H1 (cell line): Measurements from ENCODE around the gene ADGRB2. TPM values are rescaled to one million over a fixed set of nuclear protein-coding genes. Genes with fewer than 3 reads are reported as not detected.

Experiments
- CBX5 ChIP-seq: fragments of 300-800, 300-1000 bp; sonication (generic); IDR thresholded peaks from 2 replicates; pipeline ENCODE4 v1.7.1; 2016; ENCODE audit warnings: antibody characterized with exemption, low read length, low read depth
- CBX8 ChIP-seq: fragments of 300-800, 300-1000 bp; sonication (generic); IDR thresholded peaks from 2 replicates; pipeline ENCODE4 v1.7.1; 2016; ENCODE audit warnings: low read depth, low read length, borderline replicate concordance
- CHD7 ChIP-seq: fragments of 300-600 bp; sonication (generic); IDR thresholded peaks from 2 replicates; pipeline ENCODE4 v1.7.1; 2012; ENCODE audit warnings: low read length, moderate library complexity, mild to moderate bottlenecking, inconsistent platforms; ENCODE audit not compliant: insufficient replicate concordance
- EP300 ChIP-seq, 2 experiments: IDR thresholded peaks; 1 replicate in 1 of 2; 2 replicates in 1 of 2; pipeline ENCODE4 v1.6.1; 2011 to 2012; ENCODE audit warnings: low read depth in 2 of 2, low read length in 2 of 2, mild to moderate bottlenecking in 2 of 2, borderline replicate concordance in 1 of 2, inconsistent platforms in 1 of 2, moderate library complexity in 1 of 2
- GTF2F1 ChIP-seq: IDR thresholded peaks from 2 replicates; pipeline ENCODE4 v1.6.1; 2012; ENCODE audit warnings: low read depth, low read length, improper control_type of control experiment, borderline replicate concordance
- JUND ChIP-seq: IDR thresholded peaks from 2 replicates; pipeline ENCODE4 v1.6.1; 2011; ENCODE audit warnings: mild to moderate bottlenecking, improper control_type of control experiment, low read length
- SAP30 ChIP-seq: fragments of 300-600 bp; sonication (generic); IDR thresholded peaks from 2 replicates; pipeline ENCODE4 v1.7.1; 2012; ENCODE audit warnings: low read length, moderate library complexity, mild to moderate bottlenecking, inconsistent platforms; ENCODE audit not compliant: insufficient read depth, insufficient replicate concordance
- SIN3A ChIP-seq, 2 experiments: IDR thresholded peaks in 1 of 2; conservative IDR thresholded peaks in 1 of 2; 2 replicates each; pipeline ENCODE4 v1.6.1; 2011 to 2012; ENCODE audit warnings: low read length in 2 of 2, improper control_type of control experiment in 1 of 2, low read depth in 1 of 2, mild to moderate bottlenecking in 1 of 2
- SRF ChIP-seq: IDR thresholded peaks from 2 replicates; pipeline ENCODE4 v1.6.1; 2011; ENCODE audit warnings: mild to moderate bottlenecking, low read depth, low read length, moderate library complexity
- polyA plus RNA-seq, 7 experiments: library from polyadenylated mRNA; depleted of rRNA in 3 of 7; stranded (reverse) in 5 of 7; unstranded in 2 of 7; fragments of >200 nt in 5 of 7; fragments of 200-250 nt in 2 of 7; gene quantifications; 1 replicate in 5 of 7; 2 replicates in 1 of 7; 4 replicates in 1 of 7; pipeline versions ENCODE4 v1.2.1 to v1.2.3, GENCODE V29; 2011 to 2013; ENCODE audit warnings: missing spikeins in 2 of 7, mixed read lengths in 2 of 7
- total RNA-seq: library from RNA; stranded (reverse); fragmentation: NEBNext Ultra II Directional; extraction: Animal tissue kit (Norgen Biotek cat#: 25700); gene quantifications from 2 replicates; pipeline ENCODE4 v1.2.1, GENCODE V29; 2021

The ADGRB2 gene
- total and polyA plus RNA-seq, 2 of the 8 experiments (the other 6 are each of a cell fraction or from before 2014, with no cell fraction given) = 15.6 to 26.2 TPM

GRCh38 chr1:31699341-31699891 lies 64.7 kb downstream of the ADGRB2 start (continued):
- TF ChIP-seq CHD7 (no peak), GTF2F1 (no peak), JUND (no peak), CBX5 (no peak), CBX8 (no peak), SAP30 (no peak), SRF (no peak), EP300 (IDR thresholded peaks at IDR 0.05; ENCODE audit: borderline replicate concordance in 1 of 2, low read depth in 2 of 2, low read length in 2 of 2) (no peak), SIN3A (conservative IDR thresholded peaks at IDR 0.05 in 1 of 2, IDR thresholded peaks at IDR 0.05 in 1 of 2; ENCODE audit: low read depth in 1 of 2, low read length in 2 of 2) (no peak)
- TF ChIP-seq, all 59 proteins: peak for 0
